ENCODE results near the gene TXLNG. TPM values are rescaled to one million over a fixed set of nuclear protein-coding genes. Genes with fewer than 3 reads are reported as not detected.

TXLNG gene
- total RNA-seq, 2 experiments from 2014 or later, result 17.3 to 18.8 TPM

- H3K27ac Mint-ChIP-seq, result no peak overlapping the region
- DNase-seq, result no peak
- no peaks in the 10 kb centered on the region for H3K9me3 Mint-ChIP-seq
- TF ChIP-seq, protein P1, sequence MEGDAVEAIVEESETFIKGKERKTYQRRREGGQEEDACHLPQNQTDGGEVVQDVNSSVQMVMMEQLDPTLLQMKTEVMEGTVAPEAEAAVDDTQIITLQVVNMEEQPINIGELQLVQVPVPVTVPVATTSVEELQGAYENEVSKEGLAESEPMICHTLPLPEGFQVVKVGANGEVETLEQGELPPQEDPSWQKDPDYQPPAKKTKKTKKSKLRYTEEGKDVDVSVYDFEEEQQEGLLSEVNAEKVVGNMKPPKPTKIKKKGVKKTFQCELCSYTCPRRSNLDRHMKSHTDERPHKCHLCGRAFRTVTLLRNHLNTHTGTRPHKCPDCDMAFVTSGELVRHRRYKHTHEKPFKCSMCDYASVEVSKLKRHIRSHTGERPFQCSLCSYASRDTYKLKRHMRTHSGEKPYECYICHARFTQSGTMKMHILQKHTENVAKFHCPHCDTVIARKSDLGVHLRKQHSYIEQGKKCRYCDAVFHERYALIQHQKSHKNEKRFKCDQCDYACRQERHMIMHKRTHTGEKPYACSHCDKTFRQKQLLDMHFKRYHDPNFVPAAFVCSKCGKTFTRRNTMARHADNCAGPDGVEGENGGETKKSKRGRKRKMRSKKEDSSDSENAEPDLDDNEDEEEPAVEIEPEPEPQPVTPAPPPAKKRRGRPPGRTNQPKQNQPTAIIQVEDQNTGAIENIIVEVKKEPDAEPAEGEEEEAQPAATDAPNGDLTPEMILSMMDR (IDR thresholded peaks at IDR 0.05), result no peak
- POLR2A ChIA-PET, result interaction anchor here (2.0 kb wide), 1 partner anchor 9 kb away, joined by 5 read pairs; no protein-coding TSS in a partner anchor
- intact Hi-C loops (cut with micrococcal nuclease), result no loop called here
- H3K36me3 Mint-ChIP-seq (ENCODE audit: low read depth), result peaks cover 9% of the 10 kb centered on the region
- CTCF ChIA-PET, result interaction anchor here (0.7 kb wide), 1 partner anchor 11 kb away, joined by 3 read pairs; no protein-coding TSS in a partner anchor
- ATAC-seq, result no peak
- H3K4me1 Mint-ChIP-seq (ENCODE audit: low read depth), result peaks cover 18% of the 10 kb centered on the region
- no peaks in the 10 kb centered on the region for H3K27me3 Mint-ChIP-seq
- no peak overlapping the region for H3K4me3 Mint-ChIP-seq
Measured at GRCh38 chrX:16807548-16807947, 21.3 kb downstream of the TXLNG start.

GRCh38 chrX:16807976-16808542, 21.8 kb downstream of the TXLNG start:
- DNase-seq (no peak), ATAC-seq (no peak)
- no peaks in the 10 kb centered on the region for H3K9me3 Mint-ChIP-seq
- no peak overlapping the region for H3K4me3 Mint-ChIP-seq
- H3K27ac Mint-ChIP-seq, result peak overlapping the region; percentile 24
- ChIA-PET CTCF (no interaction called here), POLR2A (interaction anchor here (2.0 kb wide), 1 partner anchor 10 kb away, joined by 5 read pairs; no protein-coding TSS in a partner anchor)
- intact Hi-C loops (cut with micrococcal nuclease), result no loop called here
- no peaks in the 10 kb centered on the region for H3K27me3 Mint-ChIP-seq
- TF ChIP-seq, protein P1 (IDR thresholded peaks at IDR 0.05), result no peak
- H3K4me1 Mint-ChIP-seq (ENCODE audit: low read depth), result peaks cover 18% of the 10 kb centered on the region
- H3K36me3 Mint-ChIP-seq (ENCODE audit: low read depth), result peaks cover 14% of the 10 kb centered on the region

DNA sequence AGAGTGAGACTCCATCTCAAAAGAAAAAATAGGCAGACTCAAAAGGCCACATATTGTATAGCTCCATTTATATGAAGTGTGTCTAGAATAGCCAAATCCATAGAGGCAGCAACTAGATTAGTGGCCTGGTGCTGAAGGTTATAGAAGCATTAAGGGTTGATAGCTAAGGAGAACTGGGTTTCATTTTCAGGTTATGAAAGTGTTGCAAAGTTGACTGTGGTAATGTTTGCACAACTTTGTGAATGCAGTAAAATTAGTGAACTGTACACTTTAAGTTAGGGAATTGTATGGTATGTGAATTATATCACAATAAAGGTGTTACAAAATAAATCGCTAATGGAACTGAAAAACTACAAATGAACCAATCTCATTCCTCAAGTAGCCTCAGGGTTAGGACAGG, 28.3 kb downstream of the TXLNG start:
- H3K27me3 Mint-ChIP-seq, result no peaks in the 10 kb centered on the region
- H3K4me1 Mint-ChIP-seq (ENCODE audit: low read depth), result peaks cover 7% of the 10 kb centered on the region
- H3K27ac Mint-ChIP-seq, result no peak overlapping the region
- CTCF ChIA-PET, result no interaction called here
- no peaks in the 10 kb centered on the region for H3K9me3 Mint-ChIP-seq
- H3K4me3 Mint-ChIP-seq, result no peak overlapping the region
- no peak for ATAC-seq
- TF ChIP-seq, protein P1 (IDR thresholded peaks at IDR 0.05), result no peak
- H3K36me3 Mint-ChIP-seq (ENCODE audit: low read depth), result peaks cover 13% of the 10 kb centered on the region
- POLR2A ChIA-PET, result no interaction called here
- DNase-seq, result no peak
- intact Hi-C loops (cut with micrococcal nuclease), result no loop called here

- H3K27me3 Mint-ChIP-seq, result no peaks in the 10 kb centered on the region
- intact Hi-C loops (cut with micrococcal nuclease), result no loop called here
- H3K27ac Mint-ChIP-seq, result no peak overlapping the region
- no peaks in the 10 kb centered on the region for H3K9me3 Mint-ChIP-seq
- ATAC-seq (no peak), DNase-seq (no peak)
- CTCF ChIA-PET, result no interaction called here
- TF ChIP-seq, protein P1 (IDR thresholded peaks at IDR 0.05), result no peak
- POLR2A ChIA-PET, result no interaction called here
- H3K4me3 Mint-ChIP-seq, result no peak overlapping the region
- H3K36me3 Mint-ChIP-seq (ENCODE audit: low read depth), result peaks cover 16% of the 10 kb centered on the region
- peaks cover 12% of the 10 kb centered on the region for H3K4me1 Mint-ChIP-seq (ENCODE audit: low read depth)
Measured at GRCh38 chrX:16819634-16820033, 33.4 kb downstream of the TXLNG start.

DNA sequence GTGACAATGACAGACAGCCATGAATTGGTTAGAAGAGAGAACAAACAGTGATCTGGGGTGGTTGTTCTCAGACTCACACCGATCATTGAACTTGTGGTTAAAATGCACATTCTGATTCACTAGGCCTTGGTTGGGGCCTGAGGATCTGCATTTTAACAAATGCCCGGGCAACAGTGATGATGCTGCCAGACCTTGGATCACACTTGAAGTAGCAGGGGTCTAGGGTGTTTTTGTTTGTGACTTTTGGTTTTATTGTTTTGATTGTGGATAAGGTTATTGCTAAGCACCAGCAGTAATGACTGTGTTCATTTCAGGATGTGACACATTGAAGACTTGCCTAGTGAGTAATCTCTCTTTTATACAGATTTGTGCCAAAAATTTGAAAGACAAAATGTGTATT, 36.5 kb downstream of the TXLNG start:
- peak; percentile 60 for ATAC-seq
- Mint-ChIP-seq H3K4me3 (no peak overlapping the region), H3K9me3 (no peaks in the 10 kb centered on the region), H3K27me3 (no peaks in the 10 kb centered on the region), H3K27ac (peak overlapping the region; percentile 42), H3K36me3 (ENCODE audit: low read depth) (peaks cover 16% of the 10 kb centered on the region), H3K4me1 (ENCODE audit: low read depth) (peaks cover 19% of the 10 kb centered on the region)
- ChIA-PET CTCF (interaction anchor here (1.3 kb wide), 1 partner anchor 224 kb away, joined by 3 read pairs; no protein-coding TSS in a partner anchor), POLR2A (interaction anchor here (0.6 kb wide), 1 partner anchor 13 kb away, joined by 3 read pairs; no protein-coding TSS in a partner anchor)
- TF ChIP-seq, protein P1 (IDR thresholded peaks at IDR 0.05), result no peak
- peak; percentile 7 for DNase-seq
- intact Hi-C loops (cut with micrococcal nuclease), result no loop called here
